ENCODE data around the gene RNF123.

GRCh38 chr3:49699281-49699979, 10.1 kb downstream of the RNF123 start:
- TF ChIP-seq CTCF (IDR thresholded peaks at IDR 0.05; ENCODE audit: insufficient read depth, low read length) (no peak), POLR2AphosphoS5 (IDR thresholded peaks at IDR 0.05; ENCODE audit: low read depth) (no peak), REST (IDR thresholded peaks at IDR 0.05; ENCODE audit: insufficient replicate concordance, low read depth) (no peak)

Measured in HL-60 (cell line).